GM12878 (cell line): ENCODE results near the gene PARP4. TPM values are rescaled to one million over a fixed set of nuclear protein-coding genes. Genes with fewer than 3 reads are reported as not detected.
"Not testable (repeated sequence)": the region's sequence is repeated elsewhere in the genome, so short reads cannot be mapped to it uniquely, and the experiment has no call there.

ENCODE experiments used
- ATAC-seq: fragments of 200-7000 bp; cut with Tn5 transposase; 3 replicates; pipeline ENCODE4 v1.9.1; 2020; ENCODE audit warnings: mild to moderate bottlenecking, moderate library complexity
- BruUV-seq: library from RNA; stranded (reverse); fragments of 400-500 nt; replicated peaks from 2 replicates; lab custom pipeline; 2021; lab: Mats Ljungman, UMichigan
- CTCF ChIA-PET: fragments of 300-600 bp; sonication (Branson Sonifier 250); formaldehyde crosslinking; extraction: SDS; loops from one replicate; lab custom pipeline; 2021; ENCODE audit warnings: inconsistent platforms; lab: Yijun Ruan, JAX
- POLR2A ChIA-PET: fragments of 350-600 bp; formaldehyde crosslinking; extraction: SDS; loops from one replicate; lab custom pipeline; 2021; ENCODE audit warnings: inconsistent platforms; lab: Charles Lee
- RAD21 ChIA-PET: fragments of 300-600 bp; sonication (Branson Sonifier 250); formaldehyde crosslinking; loops from one replicate; lab custom pipeline; 2023; ENCODE audit warnings: antibody characterized with exemption; ENCODE audit not compliant: unreplicated experiment; lab: Charles Lee
- SMC1A ChIA-PET: fragments of 300-600 bp; sonication (Branson Sonifier 250); formaldehyde crosslinking; loops from one replicate; lab custom pipeline; 2023; ENCODE audit not compliant: unreplicated experiment, uncharacterized antibody; lab: Charles Lee
- DNase-seq: peaks from one replicate; pipeline ENCODE4 v3.0.0-alpha.2; 2011; ENCODE audit warnings: low read depth, low spot score
- FAIRE-seq: peaks from 3 replicates; lab custom pipeline; 2011; peaks lifted over from hg19 to GRCh38; lab: Jason Lieb, UNC
- H2AFZ ChIP-seq: 2 replicates; pipeline ENCODE4 v1.6.0; 2011; ENCODE audit warnings: low read depth, low read length, control low read depth; ENCODE audit not compliant: control insufficient read depth
- H3K27ac ChIP-seq: 2 replicates; pipeline ENCODE4 v1.5.1; 2011; ENCODE audit warnings: control low read depth; ENCODE audit not compliant: control insufficient read depth, insufficient read depth
- H3K27me3 ChIP-seq, 2 experiments: replicated peaks in 1 of 2; 2 replicates each; pipeline versions ENCODE4 v1.6.0 to v1.6.1; 2011; ENCODE audit warnings: low read length in 1 of 2; ENCODE audit not compliant: control insufficient read depth in 2 of 2, insufficient read depth in 2 of 2
- H3K36me3 ChIP-seq, 2 experiments: 2 replicates each; pipeline ENCODE4 v1.5.1; 2011; ENCODE audit warnings: low read length in 1 of 2; ENCODE audit not compliant: control insufficient read depth in 2 of 2, insufficient read depth in 2 of 2
- H3K4me1 ChIP-seq: 2 replicates; pipeline ENCODE4 v1.6.1; 2011; ENCODE audit warnings: mild to moderate bottlenecking, low read length, moderate library complexity, mixed read lengths; ENCODE audit not compliant: control insufficient read depth, insufficient read depth
- H3K4me2 ChIP-seq: 2 replicates; pipeline ENCODE4 v1.6.0; 2011; ENCODE audit warnings: control low read depth; ENCODE audit not compliant: control insufficient read depth, insufficient read depth
- H3K4me3 ChIP-seq: fragments of 200-600 bp; sonication (generic); 2 replicates; pipeline ENCODE4 v1.5.1; 2016
- H3K79me2 ChIP-seq: 2 replicates; pipeline ENCODE4 v1.6.0; 2011; ENCODE audit warnings: low read length; ENCODE audit not compliant: control insufficient read depth, insufficient read depth
- H3K9ac ChIP-seq: 2 replicates; pipeline ENCODE4 v1.8.0; 2011; ENCODE audit warnings: low read length, control low read depth, mixed read lengths; ENCODE audit not compliant: control insufficient read depth, insufficient read depth
- H3K9me3 ChIP-seq: replicated peaks from 3 replicates; pipeline ENCODE4 v1.5.1; 2011; ENCODE audit warnings: mild to moderate bottlenecking, low read length; ENCODE audit not compliant: control insufficient read depth, insufficient read depth
- H4K20me1 ChIP-seq: 2 replicates; pipeline ENCODE4 v1.6.0; 2011; ENCODE audit not compliant: control insufficient read depth, insufficient read depth
- CREM ChIP-seq: IDR thresholded peaks from 2 replicates; pipeline ENCODE4 v1.6.1; 2014; ENCODE audit warnings: antibody characterized with exemption, low read depth
- EED ChIP-seq: sonication (generic); IDR thresholded peaks from 2 replicates; pipeline ENCODE4 v1.6.1; 2016; ENCODE audit warnings: antibody characterized with exemption, low read depth
- MTA2 ChIP-seq: fragments of 450-650 bp; IDR thresholded peaks from 2 replicates; pipeline ENCODE4 v1.6.1; 2016; ENCODE audit warnings: low read depth, mild to moderate bottlenecking, moderate library complexity
- NFYB ChIP-seq: IDR thresholded peaks from 2 replicates; pipeline ENCODE4 v1.6.1; 2011; ENCODE audit warnings: low read depth, mild to moderate bottlenecking, low read length, improper control_type of control experiment, moderate library complexity; ENCODE audit not compliant: insufficient read depth
- PML ChIP-seq: IDR thresholded peaks from 2 replicates; pipeline ENCODE4 v1.6.1; 2012; ENCODE audit warnings: low read length, inconsistent platforms
- POLR2A ChIP-seq: IDR thresholded peaks from 2 replicates; pipeline ENCODE4 v1.6.1; 2011; ENCODE audit warnings: low read depth, mild to moderate bottlenecking, low read length
- RELB ChIP-seq: fragments of 450-650 bp; IDR thresholded peaks from 2 replicates; pipeline ENCODE4 v1.6.1; 2017; ENCODE audit warnings: low read depth, mild to moderate bottlenecking, moderate library complexity
- SMAD1 ChIP-seq: fragments of 450-650 bp; IDR thresholded peaks from 2 replicates; pipeline ENCODE4 v1.6.1; 2018; ENCODE audit warnings: mild to moderate bottlenecking, low read depth; ENCODE audit not compliant: partially characterized antibody
- SMAD5 ChIP-seq: IDR thresholded peaks from 2 replicates; pipeline ENCODE4 v1.6.1; 2016; ENCODE audit warnings: antibody characterized with exemption, low read depth
- SMARCA5 ChIP-seq: fragments of 450-650 bp; IDR thresholded peaks from 2 replicates; pipeline ENCODE4 v1.6.1; 2017; ENCODE audit warnings: mild to moderate bottlenecking
- SRF ChIP-seq, 2 experiments: IDR thresholded peaks; 2 replicates each; pipeline ENCODE4 v1.6.1; 2011; ENCODE audit warnings: low read depth in 2 of 2, low read length in 2 of 2, mild to moderate bottlenecking in 1 of 2, moderate library complexity in 1 of 2
- TAF1 ChIP-seq: IDR thresholded peaks from 2 replicates; pipeline ENCODE4 v1.6.1; 2011; ENCODE audit warnings: mild to moderate bottlenecking, low read depth, low read length, borderline replicate concordance
- TCF3 ChIP-seq: IDR thresholded peaks from 2 replicates; pipeline ENCODE4 v1.6.1; 2012; ENCODE audit warnings: low read depth, mild to moderate bottlenecking, low read length, borderline replicate concordance; ENCODE audit not compliant: insufficient read depth
- WGBS: methylation state at CpG from one replicate; pipeline ENCODE4 v1.1.6; 2016; ENCODE audit warnings: low lambda C conversion rate; ENCODE audit not compliant: insufficient replicate concordance, insufficient coverage; ENCODE audit errors: missing lambda C conversion rate; 5-methylcytosine and 5-hydroxymethylcytosine counted together
- in situ Hi-C: fragments of 300-500 bp; cut with MboI; formaldehyde crosslinking; loops from 9 replicates; pipeline ENCODE4 v1.14.3; 2018; ENCODE audit warnings: mixed read lengths
- intact Hi-C: fragments of 100-400 bp; cut with micrococcal nuclease; formaldehyde crosslinking; loops from one replicate; pipeline ENCODE4 v1.14.2; 2022; ENCODE audit not compliant: unreplicated experiment
- polyA plus RNA-seq, 11 experiments: library from polyadenylated mRNA; depleted of rRNA in 4 of 11; unstranded in 6 of 11; stranded (reverse) in 5 of 11; fragments of >200 nt; fragmentation: Nextera tagmentation in 4 of 11; fragmentation: Illumina TruSeq in 1 of 11; extraction: Ambion mirVana in 4 of 11; extraction: Trizol in 1 of 11; gene quantifications; 1 replicate in 1 of 11; 2 replicates in 10 of 11; pipeline versions ENCODE4 v1.2.1 to v1.2.3, GENCODE V29; 2011 to 2016; ENCODE audit warnings: inconsistent platforms in 2 of 11, missing spikeins in 2 of 11, low read depth in 1 of 11
- total RNA-seq, 4 experiments: library from RNA; depleted of rRNA in 3 of 4; stranded (reverse); fragments of >200 nt in 3 of 4; fragmentation: Illumina TruSeq in 1 of 4; extraction: Trizol in 1 of 4; gene quantifications; 2 replicates each; pipeline versions ENCODE4 v1.2.1 to v1.2.3, GENCODE V29; 2013 to 2021

PARP4 gene
- total and polyA plus RNA-seq, 10 of the 15 experiments (the other 5 are each of a cell fraction or from before 2014, with no cell fraction given): 12.8 to 52.6 (median 46.1) TPM

GRCh38 chr13:24392972-24393371 lies 119.6 kb downstream of the PARP4 start:
- no peak overlapping the region for H3K4me2 ChIP-seq
- H3K4me1 ChIP-seq: no peaks in the 10 kb centered on the region
- H3K9ac ChIP-seq: no peak overlapping the region
- POLR2A ChIA-PET: no interaction called here
- H3K27me3 ChIP-seq: no peaks in the 10 kb centered on the region
- no peaks in the 10 kb centered on the region for H4K20me1 ChIP-seq
- SMC1A ChIA-PET: no interaction called here
- no peak overlapping the region for H3K4me3 ChIP-seq
- H3K36me3 ChIP-seq: no peaks in the 10 kb centered on the region
- no peak for TF ChIP-seq CREM
- no peak for TF ChIP-seq SMARCA5
- no peak for TF ChIP-seq PML
- TF ChIP-seq EED: no peak
- no peak for TF ChIP-seq SMAD5
- TF ChIP-seq SRF (IDR thresholded peaks at IDR 0.05; ENCODE audit: low read depth in 2 of 2, low read length in 2 of 2): no peak
- no peak for TF ChIP-seq NFYB
- no peak for TF ChIP-seq SMAD1
- TF ChIP-seq TAF1: no peak
- TF ChIP-seq MTA2: no peak
- TF ChIP-seq POLR2A: no peak
- no peak for TF ChIP-seq RELB
- no peak for TF ChIP-seq TCF3
- CTCF ChIA-PET: interaction anchor here (1.0 kb wide), 1 partner anchor 13 kb away, joined by 3 read pairs; no protein-coding TSS in a partner anchor
- intact Hi-C loops: no loop called here
- FAIRE-seq (no peak), ATAC-seq (no peak), DNase-seq (no peak)
- H3K9me3 ChIP-seq: no peaks in the 10 kb centered on the region
- H2AFZ ChIP-seq: no peak overlapping the region
- H3K27ac ChIP-seq: no peak overlapping the region
- in situ Hi-C loops: no loop called here
- H3K79me2 ChIP-seq: no peaks in the 10 kb centered on the region
- WGBS: 74% methylated on average over 4 of the region's 4 CpGs
- RAD21 ChIA-PET: no interaction called here
- BruUV-seq: no TSS peak

- H3K27ac ChIP-seq, H3K27me3 ChIP-seq, SMC1A ChIA-PET, H3K9ac ChIP-seq, DNase-seq, H3K4me1 ChIP-seq, H3K4me2 ChIP-seq, RAD21 ChIA-PET, H3K36me3 ChIP-seq, H3K4me3 ChIP-seq, FAIRE-seq, H3K9me3 ChIP-seq, BruUV-seq, CTCF ChIA-PET, POLR2A ChIA-PET, H3K79me2 ChIP-seq, ATAC-seq, in situ Hi-C loops, H4K20me1 ChIP-seq, H2AFZ ChIP-seq, intact Hi-C loops: not testable (repeated sequence)
- 50% methylated on average over 26 of the region's 27 CpGs for WGBS
Observed at GRCh38 chr13:24391771-24392683, 120.6 kb downstream of the PARP4 start.
